H1 (cell line): Measurements from ENCODE around the gene CKAP4. TPM values are rescaled to one million over a fixed set of nuclear protein-coding genes. Genes with fewer than 3 reads are reported as not detected.

Experiments
- RAD21 ChIP-seq, 2 experiments: IDR thresholded peaks in 1 of 2; conservative IDR thresholded peaks in 1 of 2; 2 replicates each; pipeline ENCODE4 v1.6.1; 2011; ENCODE audit warnings: low read depth in 2 of 2, low read length in 2 of 2, improper control_type of control experiment in 1 of 2, inconsistent platforms in 1 of 2, mild to moderate bottlenecking in 1 of 2, moderate library complexity in 1 of 2
- TAF1 ChIP-seq: IDR thresholded peaks from 2 replicates; pipeline ENCODE4 v1.6.1; 2011; ENCODE audit warnings: mild to moderate bottlenecking, low read depth, low read length
- polyA plus RNA-seq, 7 experiments: library from polyadenylated mRNA; depleted of rRNA in 3 of 7; stranded (reverse) in 5 of 7; unstranded in 2 of 7; fragments of >200 nt in 5 of 7; fragments of 200-250 nt in 2 of 7; gene quantifications; 1 replicate in 5 of 7; 2 replicates in 1 of 7; 4 replicates in 1 of 7; pipeline versions ENCODE4 v1.2.1 to v1.2.3, GENCODE V29; 2011 to 2013; ENCODE audit warnings: missing spikeins in 2 of 7, mixed read lengths in 2 of 7
- total RNA-seq: library from RNA; stranded (reverse); fragmentation: NEBNext Ultra II Directional; extraction: Animal tissue kit (Norgen Biotek cat#: 25700); gene quantifications from 2 replicates; pipeline ENCODE4 v1.2.1, GENCODE V29; 2021

The CKAP4 gene
- total and polyA plus RNA-seq, 2 of the 8 experiments (the other 6 are each of a cell fraction or from before 2014, with no cell fraction given), result 35.8 to 80.7 TPM

- TF ChIP-seq RAD21 (IDR thresholded peaks at IDR 0.05 in 1 of 2, conservative IDR thresholded peaks at IDR 0.05 in 1 of 2; ENCODE audit: low read depth in 2 of 2, low read length in 2 of 2) (peak; percentile 90 to 91), TAF1 (0 out of 2 replicates have a peak, but pooled peaks have one; percentile 17)
- TF ChIP-seq, all 59 proteins: peak for 4
Observed at GRCh38 chr12:106223485-106224354, 24.1 kb downstream of the CKAP4 start (continued).
